Keratinocyte (primary cell): Measurements from ENCODE around the gene NXN. TPM values are rescaled to one million over a fixed set of nuclear protein-coding genes. Genes with fewer than 3 reads are reported as not detected.

ENCODE experiments used
- DNase-seq: peaks from one replicate; pipeline ENCODE4 v3.0.0-alpha.2; 2011; ENCODE audit warnings: low read depth, missing footprints, low spot score
- FAIRE-seq: peaks from 2 replicates; lab custom pipeline; 2011; peaks lifted over from hg19 to GRCh38; lab: Jason Lieb, UNC
- H2AFZ ChIP-seq: 2 replicates; pipeline ENCODE4 v1.6.0; 2012; ENCODE audit warnings: low read length, control low read depth, inconsistent platforms; ENCODE audit not compliant: control insufficient read depth
- H3K27ac ChIP-seq: 2 replicates; pipeline ENCODE4 v1.5.1; 2011; ENCODE audit warnings: low read length; ENCODE audit not compliant: control insufficient read depth, insufficient read depth
- H3K27me3 ChIP-seq: 3 replicates; pipeline ENCODE4 v1.6.0; 2011; ENCODE audit warnings: low read length; ENCODE audit not compliant: control insufficient read depth, insufficient read depth; ENCODE audit errors: extremely low read depth
- H3K36me3 ChIP-seq, 2 experiments: 2 replicates in 1 of 2; 3 replicates in 1 of 2; pipeline ENCODE4 v1.5.1; 2011; ENCODE audit warnings: low read length in 2 of 2, mild to moderate bottlenecking in 1 of 2; ENCODE audit not compliant: control insufficient read depth in 2 of 2, insufficient read depth in 2 of 2; ENCODE audit errors: extremely low read depth in 1 of 2
- H3K4me1 ChIP-seq: 3 replicates; pipeline ENCODE4 v1.5.1; 2011; ENCODE audit warnings: low read length; ENCODE audit not compliant: control insufficient read depth, insufficient read depth; ENCODE audit errors: extremely low read depth
- H3K4me2 ChIP-seq: 3 replicates; pipeline ENCODE4 v1.6.0; 2011; ENCODE audit warnings: low read depth, low read length; ENCODE audit not compliant: control insufficient read depth, insufficient read depth; ENCODE audit errors: extremely low read depth
- H3K4me3 ChIP-seq, 3 experiments: fragments of 200-600 bp in 1 of 3; sonication (generic) in 1 of 3; 2 replicates in 2 of 3; 3 replicates in 1 of 3; pipeline ENCODE4 v1.5.1; 2011 to 2016; ENCODE audit warnings: low read length in 3 of 3, mild to moderate bottlenecking in 3 of 3, control low read depth in 2 of 3, inconsistent platforms in 1 of 3, low read depth in 1 of 3, mixed read lengths in 1 of 3, mixed run types in 1 of 3, moderate library complexity in 1 of 3; ENCODE audit not compliant: control insufficient read depth in 2 of 3, insufficient read depth in 2 of 3; ENCODE audit errors: extremely low read depth in 1 of 3
- H3K79me2 ChIP-seq: 2 replicates; pipeline ENCODE4 v1.6.0; 2012; ENCODE audit warnings: low read length; ENCODE audit not compliant: control insufficient read depth, insufficient read depth
- H3K9ac ChIP-seq: 3 replicates; pipeline ENCODE4 v1.6.0; 2011; ENCODE audit warnings: low read length; ENCODE audit not compliant: control insufficient read depth, insufficient read depth; ENCODE audit errors: extremely low read depth
- H3K9me1 ChIP-seq: 3 replicates; pipeline ENCODE4 v1.6.0; 2011; ENCODE audit warnings: low read length; ENCODE audit not compliant: control insufficient read depth, insufficient read depth; ENCODE audit errors: extremely low read depth
- H3K9me3 ChIP-seq: 2 replicates; pipeline ENCODE4 v1.5.1; 2012; ENCODE audit warnings: low read depth, low read length; ENCODE audit not compliant: control insufficient read depth
- H4K20me1 ChIP-seq: 3 replicates; pipeline ENCODE4 v1.6.0; 2011; ENCODE audit warnings: low read length; ENCODE audit not compliant: control insufficient read depth, insufficient read depth; ENCODE audit errors: extremely low read depth
- CTCF ChIP-seq, 3 experiments: IDR thresholded peaks in 1 of 3; conservative IDR thresholded peaks in 1 of 3; optimal IDR thresholded peaks in 1 of 3; 2 replicates in 2 of 3; 3 replicates in 1 of 3; pipeline versions ENCODE3 to v1.5.1; 2011; ENCODE audit warnings: low read length in 3 of 3, mild to moderate bottlenecking in 3 of 3, moderate library complexity in 2 of 3, control low read depth in 1 of 3, inconsistent platforms in 1 of 3; ENCODE audit not compliant: insufficient read depth in 2 of 3; ENCODE audit errors: extremely low read depth in 1 of 3
- EZH2 ChIP-seq: IDR thresholded peaks from one replicate; pipeline ENCODE4 v1.6.1; 2012; ENCODE audit warnings: inconsistent platforms, mild to moderate bottlenecking, low read length, moderate library complexity
- dilution Hi-C: fragments of 300-500 bp; cut with MboI; formaldehyde crosslinking; loops from one replicate; pipeline ENCODE4 v1.7.0; 2020; ENCODE audit warnings: low sequenced_read_pairs; ENCODE audit not compliant: extremely low pct_ligation_motif_present
- polyA plus RNA-seq, 5 experiments: library from polyadenylated mRNA; depleted of rRNA in 3 of 5; stranded (reverse) in 3 of 5; stranded (forward) in 1 of 5; unstranded in 1 of 5; fragments of >200 nt; gene quantifications; 1 replicate in 1 of 5; 2 replicates in 3 of 5; 3 replicates in 1 of 5; pipeline versions ENCODE4 v1.2.1 to v1.2.3, GENCODE V29; 2011 to 2012; ENCODE audit warnings: missing spikeins in 2 of 5, low read depth in 1 of 5, low replicate concordance in 1 of 5

NXN gene
- polyA plus RNA-seq, 1 donor (not counting 4 experiments of a cell fraction or from before 2014, with no cell fraction given) = 94.4 TPM

GRCh38 chr17:935485-935884, 44.1 kb downstream of the NXN start:
- Histone ChIP-seq H3K27me3 (no peaks in the 10 kb centered on the region), H3K9me1 (peaks cover 2% of the 10 kb centered on the region), H3K4me3 (no peak overlapping the region), H2AFZ (no peak overlapping the region), H3K4me2 (no peak overlapping the region), H3K9ac (no peak overlapping the region), H3K4me1 (peaks cover 27% of the 10 kb centered on the region), H4K20me1 (peaks cover 23% of the 10 kb centered on the region), H3K9me3 (no peaks in the 10 kb centered on the region), H3K79me2 (peaks cover 77% of the 10 kb centered on the region), H3K27ac (no peak overlapping the region), H3K36me3 (peaks cover 1 to 6% of the 10 kb centered on the region in 2 experiments)
- DNase-seq (no peak), FAIRE-seq (peak; percentile 60)
- TF ChIP-seq EZH2 (no peak), CTCF (optimal IDR thresholded peaks at IDR 0.05 in 1 of 3, IDR thresholded peaks at IDR 0.05 in 1 of 3, conservative IDR thresholded peaks at IDR 0.05 in 1 of 3; ENCODE audit: extremely low read depth in 1 of 3, insufficient read depth in 2 of 3, low read length in 3 of 3) (no peak)
- dilution Hi-C loops = no loop called here

- Histone ChIP-seq H2AFZ (no peak overlapping the region), H3K9me1 (peaks cover 2% of the 10 kb centered on the region), H3K27ac (peak overlapping the region; percentile 73), H3K9me3 (no peaks in the 10 kb centered on the region), H3K27me3 (no peaks in the 10 kb centered on the region), H4K20me1 (peaks cover 17% of the 10 kb centered on the region), H3K4me3 (peak overlapping the region in 2 of 3 experiments; percentile 9 to 59), H3K79me2 (peaks cover 71% of the 10 kb centered on the region), H3K9ac (peak overlapping the region; percentile 68), H3K4me2 (peak overlapping the region; percentile 74), H3K36me3 (peaks cover 6 to 12% of the 10 kb centered on the region in 2 experiments), H3K4me1 (peaks cover 38% of the 10 kb centered on the region)
- TF ChIP-seq EZH2 (no peak), CTCF (optimal IDR thresholded peaks at IDR 0.05 in 1 of 3, IDR thresholded peaks at IDR 0.05 in 1 of 3, conservative IDR thresholded peaks at IDR 0.05 in 1 of 3; ENCODE audit: extremely low read depth in 1 of 3, insufficient read depth in 2 of 3, low read length in 3 of 3) (no peak)
- DNase-seq (peak; percentile 81), FAIRE-seq (peak; percentile 96)
- dilution Hi-C loops = no loop called here
These were observed 46.1 kb downstream of the NXN start for GRCh38 chr17:933312-934073.
